Gastrocnemius medialis (tissue), 4 donors: Measurements from ENCODE around the gene TBKBP1.

Experiments
- POLR2A ChIP-seq, 2 donors: fragments of 450-650 bp; IDR thresholded peaks; one replicate each; pipeline ENCODE4 v1.6.1; 2017; ENCODE audit warnings: antibody characterized with exemption in 2 of 2, mild to moderate bottlenecking in 2 of 2, moderate library complexity in 2 of 2
- TF ChIP-seq, protein P1 (sequence below), 5 experiments: fragments of 450-650 bp in 3 of 5; fragments of 200-600 bp in 2 of 5; sonication (generic) in 2 of 5; IDR thresholded peaks in 4 of 5; conservative IDR thresholded peaks in 1 of 5; 1 replicate in 4 of 5; 2 replicates in 1 of 5; pipeline ENCODE4 v1.5.1; 2016 to 2019; ENCODE audit warnings: antibody characterized with exemption in 5 of 5, mild to moderate bottlenecking in 3 of 5, moderate library complexity in 3 of 5

DNA sequence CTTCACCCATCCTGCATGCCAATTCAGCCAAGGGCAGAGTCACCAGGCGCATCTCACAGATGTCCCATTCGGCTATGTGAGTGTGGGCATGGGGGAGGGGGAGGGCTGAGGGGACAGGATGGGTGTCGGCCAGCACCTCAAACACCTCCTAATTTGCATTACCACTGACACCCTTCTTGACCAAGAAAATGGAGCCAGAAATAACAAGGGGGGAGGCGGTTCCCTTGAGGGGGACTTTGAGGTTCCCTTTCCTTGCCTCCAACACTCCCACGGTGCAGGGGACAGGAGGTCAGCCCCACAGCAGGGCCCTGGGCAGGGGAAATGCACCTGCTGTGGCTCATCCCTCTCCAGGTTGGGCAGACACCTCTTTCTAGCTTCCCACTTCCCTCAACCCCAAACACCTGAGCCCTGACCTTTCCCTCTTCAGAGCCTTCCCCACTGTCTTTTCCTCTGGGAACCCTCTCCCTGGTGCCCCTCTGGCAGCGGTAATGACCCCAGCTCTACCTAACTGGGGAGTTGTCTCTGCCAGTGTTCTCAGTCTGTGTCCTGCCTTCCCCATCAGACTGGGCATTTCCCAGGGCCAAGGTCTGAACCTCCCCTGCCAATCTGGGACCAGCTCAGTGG, 20.9 kb downstream of the TBKBP1 start:
- TF ChIP-seq, protein P1, sequence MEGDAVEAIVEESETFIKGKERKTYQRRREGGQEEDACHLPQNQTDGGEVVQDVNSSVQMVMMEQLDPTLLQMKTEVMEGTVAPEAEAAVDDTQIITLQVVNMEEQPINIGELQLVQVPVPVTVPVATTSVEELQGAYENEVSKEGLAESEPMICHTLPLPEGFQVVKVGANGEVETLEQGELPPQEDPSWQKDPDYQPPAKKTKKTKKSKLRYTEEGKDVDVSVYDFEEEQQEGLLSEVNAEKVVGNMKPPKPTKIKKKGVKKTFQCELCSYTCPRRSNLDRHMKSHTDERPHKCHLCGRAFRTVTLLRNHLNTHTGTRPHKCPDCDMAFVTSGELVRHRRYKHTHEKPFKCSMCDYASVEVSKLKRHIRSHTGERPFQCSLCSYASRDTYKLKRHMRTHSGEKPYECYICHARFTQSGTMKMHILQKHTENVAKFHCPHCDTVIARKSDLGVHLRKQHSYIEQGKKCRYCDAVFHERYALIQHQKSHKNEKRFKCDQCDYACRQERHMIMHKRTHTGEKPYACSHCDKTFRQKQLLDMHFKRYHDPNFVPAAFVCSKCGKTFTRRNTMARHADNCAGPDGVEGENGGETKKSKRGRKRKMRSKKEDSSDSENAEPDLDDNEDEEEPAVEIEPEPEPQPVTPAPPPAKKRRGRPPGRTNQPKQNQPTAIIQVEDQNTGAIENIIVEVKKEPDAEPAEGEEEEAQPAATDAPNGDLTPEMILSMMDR (IDR thresholded peaks at IDR 0.05 in 4 of 5, conservative IDR thresholded peaks at IDR 0.05 in 1 of 5): no peak
- no peak for TF ChIP-seq POLR2A (IDR thresholded peaks at IDR 0.05)
